Mucosa of rectum (tissue), 2 donors: ENCODE results near the gene KNCN.

Source experiments
- H3K27ac ChIP-seq, 2 donors: one replicate each; pipeline ENCODE4 v1.7.0; 2013; ENCODE audit warnings: inconsistent platforms in 2 of 2, low read depth in 2 of 2, low read length in 2 of 2
- H3K27me3 ChIP-seq, 2 donors: one replicate each; pipeline ENCODE4 v1.7.0; 2013; ENCODE audit warnings: low read length in 2 of 2; ENCODE audit not compliant: control insufficient read depth in 2 of 2, insufficient read depth in 2 of 2
- H3K36me3 ChIP-seq, 2 donors: one replicate each; pipeline ENCODE4 v1.7.0; 2013; ENCODE audit warnings: low read length in 2 of 2; ENCODE audit not compliant: control insufficient read depth in 2 of 2, insufficient read depth in 2 of 2
- H3K4me1 ChIP-seq, 2 donors: one replicate each; pipeline ENCODE4 v1.7.0; 2013; ENCODE audit warnings: low read length in 2 of 2, mild to moderate bottlenecking in 1 of 2; ENCODE audit not compliant: control insufficient read depth in 2 of 2, insufficient read depth in 2 of 2
- H3K4me3 ChIP-seq, 2 donors: one replicate each; pipeline ENCODE4 v1.7.0; 2013; ENCODE audit warnings: low read length in 2 of 2
- H3K9ac ChIP-seq, 2 donors: one replicate each; pipeline ENCODE4 v1.7.0; 2013; ENCODE audit warnings: low read length in 2 of 2, low read depth in 1 of 2, mild to moderate bottlenecking in 1 of 2
- H3K9me3 ChIP-seq, 2 donors: one replicate each; pipeline ENCODE4 v1.7.0; 2013; ENCODE audit warnings: low read length in 2 of 2; ENCODE audit not compliant: control insufficient read depth in 2 of 2
- donor health status: healthy.
- donor health status: Normal muscosa, but diverticular disease.

The KNCN gene

GRCh38 chr1:46569884-46570725 is 18.7 kb upstream of the KNCN start:
- H3K4me3 ChIP-seq, result no peak overlapping the region
- H3K4me1 ChIP-seq, result no peaks in the 10 kb centered on the region
- H3K9ac ChIP-seq, result no peak overlapping the region
- no peaks in the 10 kb centered on the region for H3K9me3 ChIP-seq
- no peak overlapping the region for H3K27ac ChIP-seq
- no peaks in the 10 kb centered on the region for H3K27me3 ChIP-seq
- H3K36me3 ChIP-seq, result peaks cover 39 to 46% of the 10 kb centered on the region in 2 donors

DNA sequence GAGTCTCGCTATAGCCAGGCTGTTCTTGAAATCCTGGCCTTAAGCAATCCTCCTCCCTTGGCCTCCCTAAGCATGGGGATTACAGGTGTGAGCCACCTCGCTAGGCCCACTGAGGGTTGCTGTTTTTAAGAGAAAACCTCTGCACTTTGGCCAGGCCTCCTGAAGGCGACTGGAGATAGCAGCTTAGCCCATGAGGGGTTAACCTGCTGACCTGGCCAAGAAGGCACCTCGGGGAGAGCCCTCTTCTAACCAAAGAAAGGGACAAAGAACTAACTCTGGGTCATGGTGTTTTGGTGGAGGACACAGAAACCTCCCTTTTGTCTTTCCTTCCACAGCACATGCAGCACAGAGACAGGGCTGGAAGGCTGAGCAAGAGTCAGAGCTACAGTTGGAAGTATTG is 17.7 kb upstream of the KNCN start:
- H3K27me3 ChIP-seq, result no peaks in the 10 kb centered on the region
- no peaks in the 10 kb centered on the region for H3K9me3 ChIP-seq
- H3K4me3 ChIP-seq, result no peak overlapping the region
- H3K27ac ChIP-seq, result no peak overlapping the region
- H3K4me1 ChIP-seq, result no peaks in the 10 kb centered on the region
- H3K9ac ChIP-seq, result no peak overlapping the region
- peaks cover 38 to 47% of the 10 kb centered on the region in 2 donors for H3K36me3 ChIP-seq

GRCh38 chr1:46568461-46568891 is 17.0 kb upstream of the KNCN start:
- no peak overlapping the region for H3K9ac ChIP-seq
- no peaks in the 10 kb centered on the region for H3K27me3 ChIP-seq
- peaks cover 35 to 44% of the 10 kb centered on the region in 2 donors for H3K36me3 ChIP-seq
- no peak overlapping the region for H3K4me3 ChIP-seq
- no peak overlapping the region for H3K27ac ChIP-seq
- H3K4me1 ChIP-seq, result no peaks in the 10 kb centered on the region
- no peaks in the 10 kb centered on the region for H3K9me3 ChIP-seq

GRCh38 chr1:46563341-46563740 is 11.9 kb upstream of the KNCN start:
- H3K9ac ChIP-seq, result no peak overlapping the region

DNA sequence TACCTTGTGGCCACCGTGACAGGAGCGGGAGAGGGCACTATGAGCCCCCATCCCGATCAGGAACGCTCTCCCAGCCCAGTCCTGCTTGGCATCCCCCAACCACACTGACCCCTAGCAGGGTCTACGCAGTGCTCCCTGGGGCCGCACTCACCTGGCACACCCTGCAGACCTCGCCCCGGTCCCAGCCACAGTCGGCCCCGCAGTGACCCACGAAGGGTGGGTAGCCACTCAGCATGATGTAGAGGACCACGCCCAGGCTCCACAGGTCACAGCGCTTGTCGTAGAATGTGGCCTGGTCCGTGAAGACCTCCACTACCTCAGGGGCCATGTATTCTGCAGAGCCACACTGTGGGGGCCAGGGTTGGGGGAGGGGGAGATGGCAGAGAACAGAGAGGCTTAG is 11.1 kb upstream of the KNCN start:
- Histone ChIP-seq H3K9me3 (no peaks in the 10 kb centered on the region), H3K27ac (no peak overlapping the region), H3K4me3 (no peak overlapping the region), H3K4me1 (no peaks in the 10 kb centered on the region), H3K9ac (no peak overlapping the region), H3K36me3 (peaks cover 53 to 64% of the 10 kb centered on the region in 2 donors), H3K27me3 (no peaks in the 10 kb centered on the region)

More at GRCh38 chr1:46563341-46563740, 11.9 kb upstream of the KNCN start:
- Histone ChIP-seq H3K27ac (no peak overlapping the region), H3K36me3 (peaks cover 55 to 65% of the 10 kb centered on the region in 2 donors), H3K27me3 (no peaks in the 10 kb centered on the region), H3K9me3 (no peaks in the 10 kb centered on the region), H3K4me3 (no peak overlapping the region), H3K4me1 (no peaks in the 10 kb centered on the region)

DNA sequence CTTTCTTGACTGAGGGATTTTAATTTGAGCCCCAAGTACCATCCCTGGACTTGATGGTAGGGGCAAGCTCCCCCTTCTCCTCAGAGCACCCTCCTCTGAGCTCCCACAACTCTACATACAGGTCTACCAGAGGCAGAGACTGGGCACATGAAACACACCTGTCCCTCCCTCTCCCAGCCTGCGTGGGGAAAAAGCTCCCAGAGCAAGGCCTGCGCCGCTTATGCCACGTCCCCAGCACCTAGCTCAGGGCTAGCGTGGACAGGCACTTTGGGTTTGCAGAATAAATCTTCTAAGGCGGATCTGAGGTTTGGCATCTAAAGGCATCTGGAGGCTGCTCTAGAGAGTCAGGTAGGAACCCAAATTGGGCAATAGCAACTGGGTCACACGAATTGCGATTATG is 7.5 kb upstream of the KNCN start:
- no peak overlapping the region for H3K27ac ChIP-seq
- H3K4me1 ChIP-seq, result no peaks in the 10 kb centered on the region
- no peaks in the 10 kb centered on the region for H3K27me3 ChIP-seq
- H3K9ac ChIP-seq, result no peak overlapping the region
- H3K36me3 ChIP-seq, result peaks cover 35 to 42% of the 10 kb centered on the region in 2 donors
- H3K9me3 ChIP-seq, result no peaks in the 10 kb centered on the region
- H3K4me3 ChIP-seq, result no peak overlapping the region

DNA sequence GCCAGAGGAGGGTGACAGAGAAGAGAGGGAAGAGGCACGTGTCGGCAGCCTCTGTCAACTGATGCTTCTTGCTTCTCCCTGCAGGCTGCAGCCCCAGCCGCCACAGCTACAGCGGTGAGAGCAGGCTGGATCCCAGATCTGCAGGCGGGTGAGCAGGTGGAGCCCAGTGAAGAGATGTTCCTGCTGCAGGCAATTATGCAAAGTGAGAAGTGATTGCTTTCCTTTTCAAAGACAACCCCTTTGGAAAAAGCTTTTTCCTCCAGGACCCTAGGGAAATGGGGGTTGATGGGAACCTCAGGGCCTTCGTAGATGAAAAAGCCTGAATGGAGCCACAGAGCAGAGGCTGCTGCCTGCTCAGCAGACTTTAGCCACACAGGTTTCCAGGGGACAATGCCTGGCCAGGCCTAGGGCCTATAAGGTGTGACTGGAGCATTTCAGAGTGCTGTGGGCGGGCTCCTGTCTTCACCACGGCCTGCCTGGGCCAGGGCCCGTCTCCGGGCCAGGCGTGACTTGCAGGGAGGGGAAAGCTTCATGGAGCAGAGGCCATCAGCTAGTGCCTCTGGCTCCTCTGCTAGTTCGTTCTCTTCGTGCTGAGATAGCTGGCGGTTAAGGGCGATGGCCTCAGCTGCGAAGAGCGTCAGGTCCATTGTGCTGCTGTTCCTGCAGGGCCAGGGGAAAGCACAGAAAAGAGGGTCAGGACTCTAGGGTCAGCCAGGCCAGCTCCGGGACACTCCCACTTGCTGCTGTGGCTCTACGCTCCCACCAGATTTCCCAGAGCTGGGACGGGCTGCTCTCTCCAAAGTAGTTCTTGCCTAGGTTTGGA is 6.9 kb upstream of the KNCN start:
- Histone ChIP-seq H3K36me3 (peaks cover 34 to 42% of the 10 kb centered on the region in 2 donors), H3K4me3 (no peak overlapping the region), H3K9me3 (no peaks in the 10 kb centered on the region), H3K9ac (no peak overlapping the region), H3K27ac (no peak overlapping the region), H3K27me3 (no peaks in the 10 kb centered on the region), H3K4me1 (no peaks in the 10 kb centered on the region)

- H3K27me3 ChIP-seq, result no peaks in the 10 kb centered on the region
- H3K4me3 ChIP-seq, result no peak overlapping the region
- H3K9ac ChIP-seq, result no peak overlapping the region
- H3K36me3 ChIP-seq, result peaks cover 25 to 33% of the 10 kb centered on the region in 2 donors
- no peak overlapping the region for H3K27ac ChIP-seq
- no peaks in the 10 kb centered on the region for H3K9me3 ChIP-seq
- no peaks in the 10 kb centered on the region for H3K4me1 ChIP-seq
Measured at GRCh38 chr1:46557403-46557802, 6.0 kb upstream of the KNCN start.

DNA sequence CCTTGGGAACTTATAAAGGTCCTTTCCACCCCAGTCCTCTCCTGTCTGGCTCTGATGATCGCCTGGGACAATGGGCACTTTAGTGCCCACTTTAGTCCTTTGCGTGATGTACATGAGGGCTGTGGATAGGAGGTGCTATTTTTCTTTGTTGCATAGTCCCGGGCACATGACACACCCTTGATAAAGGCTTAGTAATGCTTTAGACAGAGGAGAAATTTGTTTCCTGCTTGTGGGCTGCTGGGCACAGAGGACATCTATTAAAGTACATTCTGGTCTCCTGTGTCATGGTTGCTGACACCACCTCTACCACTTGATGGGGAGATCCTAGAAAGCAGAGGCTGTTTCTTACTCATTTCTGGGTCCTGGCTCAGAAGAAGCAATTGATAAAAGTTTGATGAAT is 5.4 kb upstream of the KNCN start:
- no peaks in the 10 kb centered on the region for H3K9me3 ChIP-seq
- H3K27me3 ChIP-seq, result peaks cover 2 to 3% of the 10 kb centered on the region in 2 donors
- H3K4me3 ChIP-seq, result no peak overlapping the region
- H3K4me1 ChIP-seq, result no peaks in the 10 kb centered on the region
- H3K27ac ChIP-seq, result no peak overlapping the region
- H3K9ac ChIP-seq, result no peak overlapping the region
- peaks cover 22 to 30% of the 10 kb centered on the region in 2 donors for H3K36me3 ChIP-seq
